Measurements from ENCODE around the gene CNOT6L. TPM values are rescaled to one million over a fixed set of nuclear protein-coding genes. Genes with fewer than 3 reads are reported as not detected.

The CNOT6L gene
- total and polyA plus RNA-seq, 2 of the 4 experiments (the other 2 are of a cell fraction): 3.5 to 21.1 TPM

DNA sequence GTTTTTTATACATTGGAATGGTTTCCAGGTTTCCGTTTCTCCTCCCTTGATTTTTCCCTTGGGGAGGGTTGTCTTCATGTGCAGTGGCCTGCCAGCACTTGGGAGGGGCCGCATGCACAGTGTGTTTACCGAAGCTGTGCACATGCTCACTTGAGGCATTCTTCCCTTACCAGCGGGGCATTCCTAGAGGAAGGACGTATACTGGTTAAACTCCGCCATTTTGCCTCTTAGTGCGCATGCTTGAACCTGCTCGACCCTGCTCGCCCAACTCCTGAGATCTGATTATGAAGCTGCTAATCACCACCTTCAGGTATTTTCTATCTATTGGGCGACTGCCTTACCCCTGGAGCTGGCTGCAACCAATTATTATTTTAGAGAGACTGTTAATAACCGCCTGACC is 137.4 kb downstream of the CNOT6L start:
- no peak overlapping the region for H4K5ac ChIP-seq (ENCODE audit: low read depth, low read length)
- in situ Hi-C loops (cut with MboI; ENCODE audit: low sequenced_read_pairs) (no loop called here), dilution Hi-C loops (cut with HindIII; ENCODE audit: low sequenced_read_pairs, unreplicated experiment) (no loop called here), intact Hi-C loops (cut with micrococcal nuclease) (no loop called here)
- no peak overlapping the region for H3K4me3 ChIP-seq (ENCODE audit: insufficient read depth, low read depth, low read length)
- H3K23ac ChIP-seq (ENCODE audit: low read depth, low read length): no peak overlapping the region
- H2BK5ac ChIP-seq (ENCODE audit: low read depth, low read length, poor library complexity, severe bottlenecking): no peak overlapping the region
- no peak overlapping the region for H2BK20ac ChIP-seq (ENCODE audit: low read depth, low read length)
- TF ChIP-seq CEBPB (IDR thresholded peaks at IDR 0.05; ENCODE audit: low read depth, low read length) (no peak), MXI1 (IDR thresholded peaks at IDR 0.05; ENCODE audit: borderline replicate concordance, low read depth, low read length) (no peak), RCOR1 (IDR thresholded peaks at IDR 0.05; ENCODE audit: insufficient replicate concordance, low read length) (no peak), CHD1 (IDR thresholded peaks at IDR 0.05; ENCODE audit: low read depth, low read length) (no peak), POLR2A (IDR thresholded peaks at IDR 0.05; ENCODE audit: low read depth, low read length) (no peak), RAD21 (IDR thresholded peaks at IDR 0.05; ENCODE audit: low read length) (no peak), MAFK (IDR thresholded peaks at IDR 0.05; ENCODE audit: low read depth, low read length) (no peak), FOS (IDR thresholded peaks at IDR 0.05; ENCODE audit: low read depth, low read length) (no peak), BHLHE40 (IDR thresholded peaks at IDR 0.05; ENCODE audit: low read depth, low read length) (no peak), SMC3 (IDR thresholded peaks at IDR 0.05; ENCODE audit: low read depth, low read length) (no peak)
- TF ChIP-seq, protein P1, sequence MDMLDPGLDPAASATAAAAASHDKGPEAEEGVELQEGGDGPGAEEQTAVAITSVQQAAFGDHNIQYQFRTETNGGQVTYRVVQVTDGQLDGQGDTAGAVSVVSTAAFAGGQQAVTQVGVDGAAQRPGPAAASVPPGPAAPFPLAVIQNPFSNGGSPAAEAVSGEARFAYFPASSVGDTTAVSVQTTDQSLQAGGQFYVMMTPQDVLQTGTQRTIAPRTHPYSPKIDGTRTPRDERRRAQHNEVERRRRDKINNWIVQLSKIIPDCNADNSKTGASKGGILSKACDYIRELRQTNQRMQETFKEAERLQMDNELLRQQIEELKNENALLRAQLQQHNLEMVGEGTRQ (IDR thresholded peaks at IDR 0.05; ENCODE audit: low read depth, low read length): no peak
- TF ChIP-seq, protein P2, sequence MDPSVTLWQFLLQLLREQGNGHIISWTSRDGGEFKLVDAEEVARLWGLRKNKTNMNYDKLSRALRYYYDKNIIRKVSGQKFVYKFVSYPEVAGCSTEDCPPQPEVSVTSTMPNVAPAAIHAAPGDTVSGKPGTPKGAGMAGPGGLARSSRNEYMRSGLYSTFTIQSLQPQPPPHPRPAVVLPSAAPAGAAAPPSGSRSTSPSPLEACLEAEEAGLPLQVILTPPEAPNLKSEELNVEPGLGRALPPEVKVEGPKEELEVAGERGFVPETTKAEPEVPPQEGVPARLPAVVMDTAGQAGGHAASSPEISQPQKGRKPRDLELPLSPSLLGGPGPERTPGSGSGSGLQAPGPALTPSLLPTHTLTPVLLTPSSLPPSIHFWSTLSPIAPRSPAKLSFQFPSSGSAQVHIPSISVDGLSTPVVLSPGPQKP (IDR thresholded peaks at IDR 0.05; ENCODE audit: borderline replicate concordance, low read depth, low read length): no peak
- H2AFZ ChIP-seq (replicated peaks; ENCODE audit: low read length, poor library complexity): no peak overlapping the region
- no peak overlapping the region for H3K18ac ChIP-seq (ENCODE audit: low read depth, low read length)
- no peak overlapping the region for H3K4me2 ChIP-seq (ENCODE audit: low read depth, low read length)
- ChIA-PET CTCF (no interaction called here), POLR2A (ENCODE audit: unreplicated experiment) (no interaction called here)
- no peak overlapping the region for H3K9ac ChIP-seq (ENCODE audit: low read depth, low read length)
- no peak overlapping the region for H3K27ac ChIP-seq (ENCODE audit: insufficient read depth, low read length)
- DNase-seq (no peak), ATAC-seq (ENCODE audit: low read depth) (no peak)
- H3K36me3 ChIP-seq (ENCODE audit: control insufficient read depth, insufficient read depth, low read length): no peaks in the 10 kb centered on the region
- H4K8ac ChIP-seq (ENCODE audit: low read depth in 2 of 2, low read length in 2 of 2): no peak overlapping the region
- WGBS, 2 experiments (ENCODE audit: extremely low coverage in 2 of 2, insufficient read length in 1 of 2): 95% methylated on average over 5 of the region's 11 CpGs; no CpG with 5 or more reads in 1 of the 2 experiments
- H4K20me1 ChIP-seq (ENCODE audit: insufficient read depth, low read length): no peaks in the 10 kb centered on the region
- no peaks in the 10 kb centered on the region for H3K9me3 ChIP-seq (ENCODE audit: control insufficient read depth, insufficient read depth, low read length)
- 0 out of 2 replicates have a peak, but pooled peaks cover 3% of the 10 kb centered on the region for H3K27me3 ChIP-seq (ENCODE audit: control insufficient read depth, insufficient read depth, low read length)
- H2AK9ac ChIP-seq (replicated peaks; ENCODE audit: low read depth, low read length, poor library complexity): no peak overlapping the region
- no peak overlapping the region for H2BK15ac ChIP-seq (ENCODE audit: low read depth, low read length)
- no TSS peak for BruUV-seq (replicated peaks)
- no peak overlapping the region for H3K56ac ChIP-seq (ENCODE audit: extremely low read depth, insufficient read depth, low read length)
- H3K4ac ChIP-seq (ENCODE audit: low read depth, low read length): no peak overlapping the region
- no peak overlapping the region for H2AK5ac ChIP-seq (ENCODE audit: low read depth, low read length)
- no peaks in the 10 kb centered on the region for H3K79me1 ChIP-seq (ENCODE audit: low read depth in 1 of 2, low read length in 2 of 2)
- no peak overlapping the region for H2BK120ac ChIP-seq (ENCODE audit: low read depth, low read length)
- no peaks in the 10 kb centered on the region for H3K9me1 ChIP-seq (ENCODE audit: insufficient read depth, low read length)
- no peaks in the 10 kb centered on the region for H3K4me1 ChIP-seq (ENCODE audit: control insufficient read depth, insufficient read depth, low read length)
- H3K14ac ChIP-seq (replicated peaks; ENCODE audit: low read depth, low read length): no peak overlapping the region
- no peak overlapping the region for H4K91ac ChIP-seq (ENCODE audit: insufficient read depth, low read depth, low read length)
